Stimulated activated naive CD8-positive, alpha-beta T cell treated with anti-CD3 and anti-CD28 coated beads, Interleukin-15, Interleukin-2, amounts not matched to agents 100 ng/mL and 50 ng/mL, for 24 hours (primary cell): ENCODE results near the gene SMAD4.
"Not testable (repeated sequence)": the region's sequence is repeated elsewhere in the genome, so short reads cannot be mapped to it uniquely, and the experiment has no call there.

Source experiments
- H3K27ac Mint-ChIP-seq: one replicate; pipeline ENCODE4 v1.8.0; 2021; ENCODE audit warnings: mild to moderate bottlenecking, mixed read lengths
- H3K27me3 Mint-ChIP-seq: one replicate; pipeline ENCODE4 v1.8.0; 2021; ENCODE audit warnings: mixed read lengths
- H3K36me3 Mint-ChIP-seq: one replicate; pipeline ENCODE4 v1.8.0; 2021; ENCODE audit warnings: low read depth, mixed read lengths
- H3K4me1 Mint-ChIP-seq: one replicate; pipeline ENCODE4 v1.8.0; 2021; ENCODE audit warnings: low read depth, mixed read lengths
- H3K4me3 Mint-ChIP-seq: one replicate; pipeline ENCODE4 v1.8.0; 2021; ENCODE audit warnings: mild to moderate bottlenecking, mixed read lengths
- H3K9me3 Mint-ChIP-seq: one replicate; pipeline ENCODE4 v1.8.0; 2021; ENCODE audit warnings: mixed read lengths

Gene SMAD4

GRCh38 chr18:51100385-51101120 is 70.5 kb downstream of the SMAD4 start:
- Mint-ChIP-seq H3K27ac (no peak overlapping the region), H3K4me3 (no peak overlapping the region), H3K9me3 (peaks cover 6% of the 10 kb centered on the region), H3K27me3 (no peaks in the 10 kb centered on the region), H3K4me1 (no peaks in the 10 kb centered on the region), H3K36me3 (no peaks in the 10 kb centered on the region)

- Mint-ChIP-seq H3K27me3 (no peaks in the 10 kb centered on the region), H3K4me3 (no peak overlapping the region), H3K4me1 (peaks cover 18% of the 10 kb centered on the region), H3K36me3 (no peaks in the 10 kb centered on the region), H3K27ac (peak overlapping the region; percentile 36), H3K9me3 (peaks cover 6% of the 10 kb centered on the region)
Observed at GRCh38 chr18:51107082-51107481, 77.1 kb downstream of the SMAD4 start.

- H3K36me3 Mint-ChIP-seq: no peaks in the 10 kb centered on the region
- H3K4me1 Mint-ChIP-seq: peaks cover 18% of the 10 kb centered on the region
- peaks cover 3% of the 10 kb centered on the region for H3K9me3 Mint-ChIP-seq
- peak overlapping the region; percentile 36 for H3K27ac Mint-ChIP-seq
- H3K4me3 Mint-ChIP-seq: no peak overlapping the region
- H3K27me3 Mint-ChIP-seq: no peaks in the 10 kb centered on the region
Observed at GRCh38 chr18:51107598-51108305, 77.7 kb downstream of the SMAD4 start.

GRCh38 chr18:51108330-51108729 is 78.3 kb downstream of the SMAD4 start:
- H3K4me3 Mint-ChIP-seq: no peak overlapping the region
- peak overlapping the region; percentile 36 for H3K27ac Mint-ChIP-seq
- H3K9me3 Mint-ChIP-seq: no peaks in the 10 kb centered on the region
- no peaks in the 10 kb centered on the region for H3K36me3 Mint-ChIP-seq
- H3K4me1 Mint-ChIP-seq: peaks cover 18% of the 10 kb centered on the region
- no peaks in the 10 kb centered on the region for H3K27me3 Mint-ChIP-seq

GRCh38 chr18:51110073-51110797 is 80.2 kb downstream of the SMAD4 start:
- no peaks in the 10 kb centered on the region for H3K27me3 Mint-ChIP-seq
- H3K36me3 Mint-ChIP-seq: no peaks in the 10 kb centered on the region
- no peak overlapping the region for H3K27ac Mint-ChIP-seq
- peaks cover 18% of the 10 kb centered on the region for H3K4me1 Mint-ChIP-seq
- no peaks in the 10 kb centered on the region for H3K9me3 Mint-ChIP-seq
- H3K4me3 Mint-ChIP-seq: no peak overlapping the region

GRCh38 chr18:51111633-51112355 is 81.8 kb downstream of the SMAD4 start:
- H3K4me3 Mint-ChIP-seq, H3K27me3 Mint-ChIP-seq, H3K36me3 Mint-ChIP-seq, H3K27ac Mint-ChIP-seq, H3K9me3 Mint-ChIP-seq: not testable (repeated sequence)
- H3K4me1 Mint-ChIP-seq: peaks cover 18% of the 10 kb centered on the region

- H3K9me3 Mint-ChIP-seq, H3K4me1 Mint-ChIP-seq, H3K27ac Mint-ChIP-seq, H3K36me3 Mint-ChIP-seq, H3K27me3 Mint-ChIP-seq, H3K4me3 Mint-ChIP-seq: not testable (repeated sequence)
Observed at GRCh38 chr18:51116996-51117395, 87.0 kb downstream of the SMAD4 start.

- H3K27ac Mint-ChIP-seq, H3K4me3 Mint-ChIP-seq, H3K36me3 Mint-ChIP-seq, H3K9me3 Mint-ChIP-seq, H3K4me1 Mint-ChIP-seq, H3K27me3 Mint-ChIP-seq: not testable (repeated sequence)
Observed at GRCh38 chr18:51119561-51119960, 89.5 kb downstream of the SMAD4 start.

GRCh38 chr18:51119976-51120375 is 90.0 kb downstream of the SMAD4 start:
- H3K36me3 Mint-ChIP-seq, H3K9me3 Mint-ChIP-seq, H3K4me1 Mint-ChIP-seq, H3K27ac Mint-ChIP-seq, H3K4me3 Mint-ChIP-seq, H3K27me3 Mint-ChIP-seq: not testable (repeated sequence)

- Mint-ChIP-seq H3K4me1 (no peaks in the 10 kb centered on the region), H3K9me3 (no peaks in the 10 kb centered on the region), H3K4me3 (no peak overlapping the region), H3K27me3 (no peaks in the 10 kb centered on the region), H3K27ac (no peak overlapping the region), H3K36me3 (no peaks in the 10 kb centered on the region)
Observed at GRCh38 chr18:51120809-51121596, 91.0 kb downstream of the SMAD4 start.

GRCh38 chr18:51121597-51121857 is 91.5 kb downstream of the SMAD4 start:
- H3K27me3 Mint-ChIP-seq: no peaks in the 10 kb centered on the region

GRCh38 chr18:51122266-51123045 is 92.4 kb downstream of the SMAD4 start:
- Mint-ChIP-seq H3K27me3 (peaks cover 3% of the 10 kb centered on the region), H3K4me3 (no peak overlapping the region), H3K36me3 (no peaks in the 10 kb centered on the region), H3K27ac (no peak overlapping the region), H3K9me3 (no peaks in the 10 kb centered on the region), H3K4me1 (no peaks in the 10 kb centered on the region)

More at GRCh38 chr18:51121597-51121857, 91.5 kb downstream of the SMAD4 start:
- Mint-ChIP-seq H3K4me3 (no peak overlapping the region), H3K9me3 (no peaks in the 10 kb centered on the region), H3K27ac (no peak overlapping the region), H3K36me3 (no peaks in the 10 kb centered on the region), H3K4me1 (no peaks in the 10 kb centered on the region)

- no peaks in the 10 kb centered on the region for H3K9me3 Mint-ChIP-seq
- H3K27me3 Mint-ChIP-seq: peaks cover 7% of the 10 kb centered on the region
- no peaks in the 10 kb centered on the region for H3K4me1 Mint-ChIP-seq
- H3K27ac Mint-ChIP-seq: no peak overlapping the region
- H3K36me3 Mint-ChIP-seq: no peaks in the 10 kb centered on the region
- H3K4me3 Mint-ChIP-seq: no peak overlapping the region
Observed at GRCh38 chr18:51123046-51123395, 93.0 kb downstream of the SMAD4 start.

GRCh38 chr18:51123481-51123880 is 93.5 kb downstream of the SMAD4 start:
- Mint-ChIP-seq H3K36me3 (no peaks in the 10 kb centered on the region), H3K27me3 (peaks cover 7% of the 10 kb centered on the region), H3K4me3 (no peak overlapping the region), H3K27ac (no peak overlapping the region), H3K4me1 (no peaks in the 10 kb centered on the region), H3K9me3 (no peaks in the 10 kb centered on the region)
